HG03378 (cell line): ENCODE data around the gene LOX.
A peak's percentile ranks its signal among the peaks of the same experiment; 100 is the strongest.

Experiments used
- ATAC-seq: cut with Tn5 transposase; IDR thresholded peaks from one replicate; pipeline ENCODE4 v1.9.1; 2021; ENCODE audit warnings: mild to moderate bottlenecking, moderate library complexity; ENCODE audit not compliant: unreplicated experiment

The LOX gene

DNA sequence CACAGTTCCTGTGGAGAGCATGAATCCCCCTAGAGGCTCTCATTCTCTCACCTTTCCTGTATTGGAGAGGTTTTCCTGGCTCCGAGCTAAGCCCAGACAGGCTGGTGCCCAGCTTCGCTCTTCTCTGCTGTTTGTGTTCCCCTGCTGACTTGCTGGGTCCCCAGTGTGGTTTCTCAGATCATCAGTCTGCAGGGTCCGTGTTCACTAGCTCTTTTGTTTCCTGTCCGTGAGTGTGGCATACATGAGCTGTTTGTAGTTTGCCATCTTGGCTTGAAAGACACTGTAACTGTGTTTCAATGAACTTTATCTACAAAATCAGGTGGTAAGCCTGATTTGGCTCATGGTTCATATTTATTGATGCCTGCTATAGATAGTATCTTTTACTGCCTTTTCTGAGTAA, 23.8 kb downstream of the LOX start:
- no peak for ATAC-seq

DNA sequence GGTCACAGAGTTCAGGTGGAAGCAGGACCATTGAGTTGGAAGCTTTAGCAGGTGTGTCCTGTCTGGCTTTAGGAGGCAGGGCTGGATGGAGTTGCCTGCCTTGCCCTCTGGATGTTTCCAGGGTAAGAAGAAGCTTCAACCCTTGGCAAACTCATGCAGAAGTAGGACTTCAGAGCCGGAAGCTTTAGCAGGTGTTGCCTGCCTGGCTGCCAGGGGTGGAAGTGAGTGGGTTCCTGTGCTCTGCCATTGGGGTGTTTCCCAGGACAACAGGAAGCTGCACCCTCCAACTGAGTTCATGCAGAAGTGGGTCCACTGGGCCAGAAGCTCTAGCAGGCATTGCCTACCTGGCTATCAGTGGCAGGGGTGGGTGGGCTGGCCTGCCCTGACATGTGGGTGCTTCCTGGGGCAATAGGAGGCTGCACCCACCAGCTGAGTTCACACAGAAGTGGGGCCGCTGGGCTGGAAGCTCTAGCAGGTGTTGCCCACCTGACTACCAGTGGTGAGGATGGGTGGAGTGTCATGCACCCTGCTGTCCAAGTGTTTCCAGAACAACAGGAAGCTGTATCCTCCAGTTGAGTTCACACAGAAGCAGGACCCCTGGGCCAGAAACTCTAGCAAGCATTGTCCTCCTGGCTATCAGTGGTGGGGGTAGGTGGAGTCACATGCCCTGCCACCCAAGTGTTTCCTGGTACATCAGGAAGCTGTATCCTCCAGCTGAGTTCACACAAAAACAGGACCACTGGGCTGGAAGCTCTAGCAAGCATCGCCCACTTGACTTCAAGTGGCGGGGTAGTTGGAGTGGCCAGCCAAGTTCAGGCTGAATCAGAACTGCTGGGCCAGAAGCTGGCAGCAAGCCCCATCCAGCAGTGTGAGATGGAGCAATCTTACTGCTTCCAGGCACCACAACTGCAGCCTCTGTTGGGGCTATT, 24.6 kb downstream of the LOX start:
- no peak for ATAC-seq

DNA sequence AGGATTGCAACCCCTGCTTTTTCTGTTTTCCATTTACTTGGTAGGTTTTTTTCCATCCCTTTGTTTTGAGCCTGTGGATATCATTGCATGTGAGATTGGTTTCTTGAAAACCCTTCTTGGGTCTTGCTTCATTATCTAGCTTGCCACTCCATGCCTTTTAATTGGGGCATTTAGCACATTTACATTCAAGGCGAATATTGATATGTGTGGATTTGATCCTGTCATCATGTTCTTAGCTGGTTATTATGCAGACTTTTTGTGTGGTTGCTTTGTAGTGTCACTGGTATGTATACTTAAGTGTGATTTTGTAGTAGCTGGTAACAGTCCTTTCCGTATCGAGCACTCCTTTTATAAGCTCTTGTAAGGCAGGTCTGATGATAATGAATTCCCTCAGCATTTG, 26.5 kb downstream of the LOX start:
- ATAC-seq, result no peak

DNA sequence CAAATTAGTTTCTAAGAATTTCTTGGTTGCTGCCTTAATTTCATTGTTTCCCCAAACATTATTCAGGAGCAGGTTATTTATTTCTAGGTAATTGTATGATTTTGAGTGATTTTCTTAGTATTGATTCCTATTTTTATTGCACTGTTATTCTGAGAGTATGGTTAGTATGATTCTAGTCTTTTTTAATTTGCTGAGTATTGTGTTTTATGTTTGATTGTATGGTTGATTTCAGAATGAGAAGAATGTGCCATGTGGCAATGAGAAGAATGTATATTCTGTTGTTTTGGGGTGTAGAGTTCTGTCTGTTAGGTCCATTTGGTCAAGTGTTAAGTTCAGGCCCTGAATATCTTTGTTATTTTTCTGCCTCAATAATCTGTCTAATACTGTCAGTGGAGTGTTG, 27.1 kb downstream of the LOX start:
- ATAC-seq, result no peak

DNA sequence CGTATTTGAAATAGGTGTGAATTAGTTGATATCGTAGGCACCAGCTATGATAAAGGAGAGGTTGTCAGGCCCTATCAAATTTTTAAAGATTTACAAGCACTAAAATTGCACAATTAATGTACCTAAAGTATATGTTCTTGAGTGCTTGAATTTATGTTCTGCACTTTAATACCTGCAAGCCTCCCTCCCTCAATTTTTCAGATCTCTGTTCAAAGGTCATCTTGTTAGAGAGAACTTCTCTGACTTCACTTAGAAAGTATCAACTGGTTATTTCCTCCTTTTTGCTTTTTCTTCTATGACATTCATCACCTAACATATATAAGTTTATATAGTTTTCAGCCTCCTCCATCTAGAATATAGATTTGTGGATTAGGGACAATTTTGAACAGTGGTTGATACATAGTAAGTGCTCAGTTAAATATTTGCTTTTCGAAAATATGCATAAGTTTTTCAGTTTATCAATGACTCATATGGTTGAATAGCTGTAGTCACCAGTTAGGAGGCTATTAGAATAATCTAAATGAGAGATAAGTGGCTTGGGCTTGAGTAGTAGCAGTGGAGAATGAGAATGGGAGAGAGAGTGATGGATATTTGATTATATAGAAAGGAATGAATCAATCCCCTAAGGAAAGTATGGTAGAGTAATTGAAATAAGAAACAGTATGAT, 37.3 kb downstream of the LOX start:
- no peak for ATAC-seq

DNA sequence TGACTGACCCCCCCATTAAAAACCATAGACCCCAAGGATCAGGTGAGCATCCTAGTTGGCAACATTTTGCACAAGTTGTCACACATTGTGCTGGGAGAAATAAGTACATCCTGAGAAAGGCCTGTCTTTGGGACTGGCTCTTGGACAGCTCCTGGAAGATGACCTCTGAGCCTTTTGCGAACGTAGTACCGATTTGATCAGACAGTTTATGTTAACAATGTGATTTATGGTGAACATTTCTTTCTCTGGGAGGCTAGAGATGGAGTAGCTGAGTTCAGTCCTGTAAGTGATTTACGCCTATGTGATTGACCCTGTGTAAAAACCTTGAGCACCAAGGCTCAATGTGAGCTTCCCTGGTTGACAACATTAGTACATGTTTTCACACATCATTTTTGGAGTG, 41.7 kb downstream of the LOX start:
- ATAC-seq, result no peak

DNA sequence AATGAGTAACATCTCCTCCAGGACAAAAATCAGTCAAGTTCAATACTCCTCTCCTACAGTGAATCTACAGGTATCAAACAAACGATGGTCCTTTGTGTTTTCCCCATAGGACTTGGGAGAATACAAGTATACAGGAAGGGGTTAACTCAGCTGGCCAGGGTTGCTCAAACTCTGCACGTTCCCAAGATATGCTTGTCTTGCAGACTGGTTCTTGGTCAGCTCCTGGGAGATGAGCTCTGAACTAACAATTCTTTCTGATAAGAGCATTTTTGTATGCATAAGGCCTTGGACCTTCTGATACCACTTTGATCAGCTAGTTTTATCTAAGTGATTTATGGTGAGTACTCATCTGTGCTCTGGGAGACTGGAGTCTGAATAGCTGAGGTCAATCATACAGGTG, 42.1 kb downstream of the LOX start:
- no peak for ATAC-seq

DNA sequence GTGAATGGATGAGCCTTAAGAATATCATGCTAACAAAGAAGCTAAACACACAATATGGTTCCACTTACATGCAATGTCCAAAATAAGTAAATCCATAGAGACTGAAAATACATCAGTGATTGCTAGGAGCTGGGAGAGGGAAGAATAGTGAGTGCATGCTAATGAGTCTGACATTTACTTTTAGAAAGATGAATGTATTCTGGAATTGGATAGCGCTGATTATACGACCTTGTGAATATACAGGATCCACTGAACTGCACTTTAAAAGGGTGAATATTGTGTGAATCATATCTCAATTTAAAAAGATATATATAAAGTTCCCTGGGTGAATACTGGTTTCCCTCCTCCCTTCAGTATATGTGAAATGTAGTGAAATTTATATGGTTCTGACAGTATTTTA, 46.2 kb downstream of the LOX start:
- no peak for ATAC-seq

DNA sequence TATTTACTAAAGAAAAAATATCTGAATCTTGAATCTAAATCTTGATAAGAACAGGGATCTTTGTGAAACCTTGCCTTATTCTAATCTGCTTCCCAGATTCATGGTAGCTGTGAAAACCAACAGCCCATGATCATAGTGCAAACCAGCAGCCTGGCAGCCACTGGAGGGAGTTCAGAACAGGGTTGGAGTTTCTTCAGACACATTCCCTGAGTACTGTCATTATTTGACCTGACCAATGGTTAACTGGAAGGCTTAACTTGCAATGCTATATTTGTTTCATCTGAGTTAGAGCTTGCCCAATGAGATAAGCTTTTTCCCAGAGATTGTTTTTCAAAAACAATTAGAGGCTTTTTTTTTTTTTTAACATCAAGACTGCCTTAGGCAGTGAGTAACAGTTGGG, 47.8 kb downstream of the LOX start:
- no peak for ATAC-seq

DNA sequence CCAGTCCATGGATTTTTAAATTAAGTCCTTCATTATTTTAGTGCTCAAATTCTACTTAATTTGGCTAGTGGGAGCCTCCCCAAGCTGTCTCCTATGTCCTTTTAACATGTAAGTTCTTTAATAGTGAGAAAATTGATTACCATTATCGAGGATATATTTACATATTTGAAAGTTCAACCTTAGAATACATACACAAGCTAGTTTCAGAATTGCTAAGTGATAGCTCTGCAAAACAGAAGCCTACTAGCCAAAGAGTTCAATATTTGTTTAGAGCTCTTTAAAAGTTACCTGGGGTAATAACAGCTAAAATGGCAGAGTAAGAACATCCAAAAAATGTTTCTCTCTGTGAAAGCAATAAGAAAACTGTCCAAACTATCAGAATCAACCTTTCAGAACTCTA, 48.2 kb downstream of the LOX start:
- ATAC-seq, result no peak

DNA sequence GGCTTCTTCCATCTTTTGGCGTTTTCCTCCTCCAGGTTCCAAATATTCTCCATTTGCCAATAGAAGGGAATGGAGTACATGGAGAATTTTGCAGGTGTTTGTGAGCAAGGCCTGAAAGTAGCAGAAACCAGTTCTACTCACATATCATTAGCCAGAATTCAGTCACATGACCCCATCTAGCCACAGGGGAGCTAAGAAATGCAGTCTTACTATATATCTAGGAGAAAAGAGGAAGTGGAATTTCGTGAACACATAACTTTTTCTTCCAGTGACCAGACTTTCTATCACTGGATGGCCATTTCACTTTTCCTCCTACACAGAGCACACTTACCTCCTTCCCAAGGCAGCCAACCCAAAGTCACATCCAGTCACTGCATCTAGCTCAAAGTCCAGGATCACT, 55.1 kb downstream of the LOX start:
- peak; percentile 55 for ATAC-seq

DNA sequence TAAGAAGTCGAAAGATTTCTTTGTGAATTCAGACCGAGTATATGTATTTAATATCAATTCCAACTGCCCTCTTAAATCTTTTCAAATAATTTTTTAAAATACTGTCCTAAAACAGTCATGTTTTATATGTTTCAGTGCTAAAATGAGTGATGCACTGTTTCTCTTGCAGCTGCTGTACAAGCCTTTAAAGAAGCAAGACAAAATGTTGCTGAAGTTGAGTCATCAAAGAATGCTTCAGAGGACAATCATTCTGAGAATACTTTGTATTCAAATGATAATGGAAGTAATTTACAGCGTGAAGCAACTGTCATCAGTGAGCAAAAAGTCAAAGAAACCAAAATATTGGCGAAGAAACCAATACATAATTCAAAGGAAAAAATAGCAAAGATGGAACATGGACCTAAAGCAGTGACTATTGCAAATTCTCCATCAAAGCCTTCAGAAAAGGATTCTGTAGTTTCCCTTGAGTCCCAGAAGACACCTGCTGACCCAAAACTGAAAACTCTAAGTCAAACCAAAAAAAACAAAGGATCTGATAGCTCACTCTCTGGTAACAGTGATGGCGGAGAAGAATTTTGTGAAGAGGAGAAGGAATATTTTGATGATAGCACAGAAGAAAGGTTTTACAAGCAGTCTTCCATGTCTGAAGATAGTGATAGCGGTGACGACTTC, 58.0 kb downstream of the LOX start:
- ATAC-seq, result peak; percentile 41

DNA sequence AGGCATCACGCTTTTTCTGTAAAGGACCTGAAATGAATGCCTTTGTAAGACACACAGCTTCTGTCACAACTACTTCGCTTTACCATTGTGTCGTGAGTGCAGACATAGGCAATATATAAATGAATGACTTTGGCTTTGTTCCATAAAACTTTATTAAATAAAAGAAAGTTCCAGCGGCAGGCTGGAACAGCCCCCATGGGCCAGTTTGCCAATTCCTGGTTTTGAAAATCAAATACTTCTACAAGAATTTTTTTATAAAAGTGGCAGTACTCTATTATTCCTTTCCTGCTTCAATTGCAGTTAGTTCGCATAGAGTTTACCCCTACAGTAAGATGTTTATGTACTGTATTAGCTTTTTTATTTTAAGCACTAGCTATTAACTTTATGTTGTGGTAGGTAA, 62.6 kb downstream of the LOX start:
- no peak for ATAC-seq

DNA sequence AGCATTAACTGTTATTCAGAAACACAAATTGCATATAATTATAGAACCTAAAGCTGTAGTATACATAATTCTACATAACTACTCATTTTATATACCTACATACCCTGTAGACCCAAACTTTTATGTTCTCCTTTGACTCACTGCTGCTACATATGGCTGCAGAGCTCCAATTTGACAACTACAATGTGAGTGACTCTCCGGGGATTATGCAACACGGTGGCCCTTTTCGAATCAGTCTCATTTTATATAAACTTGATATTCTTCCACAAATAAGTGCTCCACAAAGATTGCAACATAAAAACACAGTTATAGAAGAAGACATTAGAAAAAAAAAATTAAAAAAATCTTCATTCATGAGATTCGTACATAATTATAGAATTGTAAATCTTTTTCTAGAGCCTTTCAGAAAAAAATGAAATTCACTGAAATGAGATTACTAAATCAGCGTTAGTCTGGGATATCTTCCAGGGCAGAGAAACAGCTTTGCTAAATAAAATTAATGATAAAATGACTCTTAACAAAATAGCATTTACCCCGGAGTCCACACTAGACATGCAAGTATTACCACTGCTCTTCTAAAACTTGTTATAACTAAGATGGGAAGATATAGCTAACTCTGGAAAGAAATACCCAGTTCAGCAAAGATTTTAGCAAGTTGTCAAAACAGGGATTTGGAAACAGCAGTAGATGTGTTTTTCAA, 63.7 kb downstream of the LOX start:
- ATAC-seq, result no peak
